ENCODE measurements around the gene GALNTL6. TPM values are rescaled to one million over a fixed set of nuclear protein-coding genes. Genes with fewer than 3 reads are reported as not detected.
"Not testable (repeated sequence)": the region's sequence is repeated elsewhere in the genome, so short reads cannot be mapped to it uniquely, and the experiment has no call there.

The GALNTL6 gene
- total and polyA plus RNA-seq, 3 donors from 2014 or later: 2.9 to 6.2 (median 4.9) TPM

DNA sequence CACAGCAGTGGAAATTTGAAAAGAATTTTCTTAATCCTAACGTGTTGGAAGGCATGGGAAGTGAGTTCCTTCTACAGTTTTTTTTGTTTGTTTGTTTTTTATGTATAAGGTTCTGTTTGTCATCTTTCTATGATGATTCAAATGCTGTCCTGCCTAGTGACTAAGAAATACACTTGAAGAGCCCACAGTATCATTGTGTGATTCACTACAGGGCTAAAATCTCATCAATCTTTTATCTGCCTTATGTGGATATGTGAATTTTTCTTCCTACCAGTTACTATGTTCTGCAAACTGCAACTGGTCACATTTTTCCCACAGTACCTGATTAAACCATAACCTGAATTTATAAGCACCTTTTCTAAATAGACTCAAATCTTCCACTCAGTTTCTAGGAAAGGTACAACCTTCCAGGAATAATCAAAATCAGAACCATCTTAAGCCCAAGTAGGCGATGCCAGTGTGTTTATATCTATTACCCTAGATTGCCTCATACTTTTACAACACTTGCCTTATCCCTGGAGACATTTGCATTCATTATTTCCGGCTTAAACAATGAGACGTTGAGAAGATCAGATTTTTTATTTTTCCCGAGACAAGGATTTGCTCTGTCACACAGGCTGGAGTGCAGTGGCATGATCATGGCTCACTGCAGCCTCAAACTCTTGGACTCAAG is 1140.8 kb downstream of the GALNTL6 start:
- H3K27ac ChIP-seq: no peak overlapping the region
- H3K27me3 ChIP-seq: no peaks in the 10 kb centered on the region
- DNase-seq: no peak
- TF ChIP-seq, protein P1, sequence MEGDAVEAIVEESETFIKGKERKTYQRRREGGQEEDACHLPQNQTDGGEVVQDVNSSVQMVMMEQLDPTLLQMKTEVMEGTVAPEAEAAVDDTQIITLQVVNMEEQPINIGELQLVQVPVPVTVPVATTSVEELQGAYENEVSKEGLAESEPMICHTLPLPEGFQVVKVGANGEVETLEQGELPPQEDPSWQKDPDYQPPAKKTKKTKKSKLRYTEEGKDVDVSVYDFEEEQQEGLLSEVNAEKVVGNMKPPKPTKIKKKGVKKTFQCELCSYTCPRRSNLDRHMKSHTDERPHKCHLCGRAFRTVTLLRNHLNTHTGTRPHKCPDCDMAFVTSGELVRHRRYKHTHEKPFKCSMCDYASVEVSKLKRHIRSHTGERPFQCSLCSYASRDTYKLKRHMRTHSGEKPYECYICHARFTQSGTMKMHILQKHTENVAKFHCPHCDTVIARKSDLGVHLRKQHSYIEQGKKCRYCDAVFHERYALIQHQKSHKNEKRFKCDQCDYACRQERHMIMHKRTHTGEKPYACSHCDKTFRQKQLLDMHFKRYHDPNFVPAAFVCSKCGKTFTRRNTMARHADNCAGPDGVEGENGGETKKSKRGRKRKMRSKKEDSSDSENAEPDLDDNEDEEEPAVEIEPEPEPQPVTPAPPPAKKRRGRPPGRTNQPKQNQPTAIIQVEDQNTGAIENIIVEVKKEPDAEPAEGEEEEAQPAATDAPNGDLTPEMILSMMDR (IDR thresholded peaks at IDR 0.05): no peak
- no peak for TF ChIP-seq POLR2A (IDR thresholded peaks at IDR 0.05)
- no peaks in the 10 kb centered on the region for H3K4me1 ChIP-seq
- no peaks in the 10 kb centered on the region for H3K9me3 ChIP-seq
- H3K4me3 ChIP-seq: no peak overlapping the region
- no peaks in the 10 kb centered on the region for H3K36me3 ChIP-seq (ENCODE audit: low read depth, missing control alignments)
- intact Hi-C loops (cut with DNase I; ENCODE audit: low total_unique reads): no loop called here
- WGBS, 2 donors: 82 to 89% methylated on average over 5 of the region's 5 CpGs

DNA sequence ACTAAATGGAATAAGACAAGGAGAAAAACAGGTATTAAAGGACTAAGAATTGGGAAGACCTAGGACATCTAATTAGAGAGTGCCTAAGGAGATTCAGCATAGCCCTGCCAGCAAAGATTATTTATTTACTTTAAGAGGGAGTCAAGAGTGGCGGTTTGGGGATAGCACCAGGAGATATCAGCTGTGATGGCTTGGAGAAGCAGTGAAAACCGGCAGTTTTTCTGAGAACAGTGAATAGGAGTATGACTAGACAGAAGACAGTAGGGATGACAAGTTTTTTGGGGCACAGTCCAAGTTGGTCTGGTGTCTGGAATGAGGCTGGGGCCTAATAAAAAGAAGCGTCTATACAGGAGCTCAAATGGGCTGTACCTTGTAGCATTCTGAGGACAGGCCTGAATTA is 1143.1 kb downstream of the GALNTL6 start:
- DNase-seq; H3K36me3 ChIP-seq (ENCODE audit: low read depth, missing control alignments); H3K9me3 ChIP-seq; H3K27ac ChIP-seq; H3K4me3 ChIP-seq; H3K27me3 ChIP-seq; H3K4me1 ChIP-seq; intact Hi-C loops (cut with DNase I; ENCODE audit: low total_unique reads): not testable (repeated sequence)
- WGBS, 2 donors: 84 to 94% methylated on average over 3 of the region's 3 CpGs

DNA sequence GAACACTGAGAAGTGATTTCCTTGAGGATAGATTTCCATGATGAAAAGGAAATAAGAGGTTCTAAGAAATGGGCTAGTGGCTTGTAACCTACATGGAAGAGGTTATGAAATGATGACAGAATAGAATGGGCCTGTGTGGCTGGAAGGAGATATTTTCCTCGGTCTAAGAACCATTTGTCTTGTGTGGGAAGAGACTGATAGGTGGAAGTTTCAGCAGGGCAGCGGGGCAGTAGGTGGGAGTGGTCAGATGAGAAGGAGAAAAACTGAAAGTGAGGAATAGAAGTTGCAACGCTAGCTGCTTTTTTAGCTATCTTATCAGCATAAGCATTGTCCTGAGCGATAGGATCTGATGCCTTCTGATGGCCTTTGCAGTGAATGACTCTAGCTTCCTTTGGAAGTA is 1144.0 kb downstream of the GALNTL6 start:
- no peaks in the 10 kb centered on the region for H3K27me3 ChIP-seq

DNA sequence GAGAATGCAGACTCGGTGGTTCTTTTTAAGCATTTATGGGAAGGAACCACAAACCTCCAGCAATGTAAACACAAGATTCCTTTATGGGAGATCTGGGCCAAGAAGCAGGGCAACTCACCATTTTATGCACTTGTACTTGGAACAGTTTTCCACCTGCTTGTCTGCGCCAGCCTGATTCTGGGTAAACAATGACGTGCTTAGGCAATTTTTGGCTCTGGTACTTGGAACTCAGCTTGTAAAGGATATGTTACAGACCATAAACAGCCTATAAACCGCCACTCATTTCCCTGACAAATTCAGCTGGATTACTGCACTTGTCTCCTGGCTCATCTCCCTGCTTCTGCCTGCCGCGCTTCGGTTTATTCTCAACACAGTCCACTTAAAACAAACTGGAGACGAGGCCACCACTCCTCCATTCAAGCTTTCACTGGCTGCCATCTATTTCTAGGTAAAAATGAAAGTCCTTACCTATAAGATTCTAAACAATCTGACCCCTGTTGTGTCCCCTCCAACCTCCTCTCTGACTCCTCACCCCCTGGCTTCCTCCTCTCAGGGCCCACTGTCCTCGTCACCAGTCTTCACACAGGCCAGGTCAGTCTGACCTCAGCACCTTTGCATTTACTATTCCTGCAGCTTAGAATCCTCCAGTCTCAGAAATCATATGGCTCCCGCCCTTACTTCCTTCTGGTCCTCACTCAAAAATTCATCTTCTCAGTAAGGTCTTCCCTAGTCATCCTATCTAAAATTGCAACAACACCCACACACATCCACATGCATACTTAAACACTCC is 1149.6 kb downstream of the GALNTL6 start:
- Histone ChIP-seq H3K27me3 (no peaks in the 10 kb centered on the region), H3K9me3 (no peaks in the 10 kb centered on the region), H3K4me3 (no peak overlapping the region), H3K4me1 (no peaks in the 10 kb centered on the region), H3K27ac (no peak overlapping the region), H3K36me3 (ENCODE audit: low read depth, missing control alignments) (no peaks in the 10 kb centered on the region)
- TF ChIP-seq, protein P1 (IDR thresholded peaks at IDR 0.05): no peak
- TF ChIP-seq POLR2A (IDR thresholded peaks at IDR 0.05): no peak
- intact Hi-C loops (cut with DNase I; ENCODE audit: low total_unique reads): no loop called here
- WGBS, 2 donors: 76 to 81% methylated on average over 10 of the region's 10 CpGs
- no peak for DNase-seq

More for the DNA sequence above, 1144.0 kb downstream of the GALNTL6 start:
- TF ChIP-seq, protein P1 (IDR thresholded peaks at IDR 0.05): no peak
- no peak for TF ChIP-seq POLR2A (IDR thresholded peaks at IDR 0.05)
- no peak overlapping the region for H3K4me3 ChIP-seq
- H3K9me3 ChIP-seq: no peaks in the 10 kb centered on the region
- WGBS, 2 donors: 83 to 84% methylated on average over 4 of the region's 4 CpGs
- no peaks in the 10 kb centered on the region for H3K36me3 ChIP-seq (ENCODE audit: low read depth, missing control alignments)
- no peak for DNase-seq
- H3K27ac ChIP-seq: no peak overlapping the region
- intact Hi-C loops (cut with DNase I; ENCODE audit: low total_unique reads): no loop called here
- no peaks in the 10 kb centered on the region for H3K4me1 ChIP-seq

DNA sequence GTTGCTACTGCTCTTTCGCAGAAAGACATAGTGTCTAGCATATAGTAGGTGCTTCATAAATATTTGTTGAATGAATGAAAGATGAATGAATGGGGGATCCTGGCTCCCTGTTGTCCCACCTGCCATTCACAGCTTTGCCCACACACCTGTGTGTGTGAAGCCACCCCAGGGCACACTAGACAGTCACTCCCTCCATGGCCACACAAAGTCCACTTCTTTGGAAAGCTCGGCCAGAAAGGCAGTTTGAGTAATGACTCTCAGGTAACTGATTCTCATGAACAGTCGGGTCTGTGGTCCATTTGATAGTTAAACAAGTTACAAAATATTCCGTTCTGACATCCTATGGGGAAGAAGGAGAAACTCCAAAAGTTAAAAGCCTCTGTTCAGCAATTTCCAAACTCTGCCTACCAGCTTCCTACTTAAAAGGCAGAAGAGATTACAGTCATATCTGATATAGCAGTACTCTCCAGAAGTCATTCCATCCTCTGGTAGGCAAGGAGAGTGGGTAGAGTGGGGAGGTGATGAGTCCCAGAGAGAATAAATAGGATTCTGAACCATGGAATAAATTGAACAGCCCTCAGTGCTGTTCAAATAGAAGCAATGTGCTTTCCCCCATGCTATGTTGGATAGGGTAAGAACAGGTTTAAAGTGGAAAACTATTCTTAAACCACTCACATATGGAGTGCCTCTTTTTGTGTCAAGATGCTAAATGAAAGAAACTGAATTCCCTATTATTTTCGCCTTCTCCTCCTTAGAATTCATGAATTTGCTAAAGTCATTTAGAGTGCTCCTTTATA is 1150.5 kb downstream of the GALNTL6 start:
- H3K36me3 ChIP-seq (ENCODE audit: low read depth, missing control alignments): no peaks in the 10 kb centered on the region
- TF ChIP-seq, protein P1 (IDR thresholded peaks at IDR 0.05): no peak
- TF ChIP-seq POLR2A (IDR thresholded peaks at IDR 0.05): no peak

DNA sequence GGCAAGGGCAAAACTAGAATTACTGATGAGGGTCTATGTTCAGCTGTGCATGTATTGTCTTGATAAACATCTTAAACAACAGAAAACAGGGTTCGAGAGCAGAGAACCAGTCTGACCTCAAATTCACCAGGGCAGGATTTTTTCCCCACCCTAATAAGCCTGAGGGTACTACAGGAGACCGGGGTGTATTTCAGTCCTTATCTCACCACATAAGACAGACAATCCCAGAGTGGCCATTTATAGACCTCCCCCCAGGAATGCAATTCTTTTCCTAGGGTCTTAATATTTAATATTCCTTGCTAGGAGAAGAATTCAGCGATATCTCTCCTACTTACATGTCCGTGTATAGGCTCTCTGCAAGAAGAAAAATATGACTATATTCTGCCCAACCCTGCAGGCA is 1157.0 kb downstream of the GALNTL6 start:
- DNase-seq; H3K27me3 ChIP-seq; H3K9me3 ChIP-seq; intact Hi-C loops (cut with DNase I; ENCODE audit: low total_unique reads); H3K4me3 ChIP-seq; H3K36me3 ChIP-seq (ENCODE audit: low read depth, missing control alignments); H3K27ac ChIP-seq; H3K4me1 ChIP-seq: not testable (repeated sequence)
- 89 to 95% methylated on average over 4 of the region's 4 CpGs for WGBS, 2 donors

More for the DNA sequence above, 1150.5 kb downstream of the GALNTL6 start:
- H3K27ac ChIP-seq: no peak overlapping the region
- no peaks in the 10 kb centered on the region for H3K27me3 ChIP-seq
- H3K4me3 ChIP-seq: no peak overlapping the region
- no peaks in the 10 kb centered on the region for H3K4me1 ChIP-seq
- no peak for DNase-seq
- H3K9me3 ChIP-seq: no peaks in the 10 kb centered on the region
- intact Hi-C loops (cut with DNase I; ENCODE audit: low total_unique reads): no loop called here
- WGBS, 2 donors: 90% methylated on average over 5 of the region's 5 CpGs

All from testis (tissue), 3 donors.